ENCODE results near the gene WIZ.

The WIZ gene

GRCh38 chr19:15432018-15432494 is 17.7 kb downstream of the WIZ start:
- H3K9me3 ChIP-seq (ENCODE audit: insufficient read depth, low read length, severe bottlenecking), result no peaks in the 10 kb centered on the region
- H3K4me2 ChIP-seq (ENCODE audit: insufficient read depth, low read length), result peak overlapping the region; percentile 93
- TF ChIP-seq CTCF (IDR thresholded peaks at IDR 0.05; ENCODE audit: borderline replicate concordance, extremely low read depth, low read length, poor library complexity, severe bottlenecking) (no peak), EZH2 (IDR thresholded peaks at IDR 0.05; ENCODE audit: borderline replicate concordance, low read depth, low read length, severe bottlenecking) (no peak)
- ATAC-seq (ENCODE audit: insufficient read depth, low read depth) (peak; percentile 21; the same call in 2 of the 3 replicates), DNase-seq (peak; percentile 42)
- no peaks in the 10 kb centered on the region for H3K27me3 ChIP-seq (ENCODE audit: insufficient read depth, low read length, poor library complexity)
- peak overlapping the region; percentile 89 for H3K9ac ChIP-seq (ENCODE audit: low read depth, low read length)
- peaks cover 45% of the 10 kb centered on the region for H4K20me1 ChIP-seq (ENCODE audit: insufficient read depth, low read length)
- H3K36me3 ChIP-seq (ENCODE audit: insufficient read depth, low read length), result peaks cover 40% of the 10 kb centered on the region
- peak overlapping the region; percentile 75 to 92 for H3K4me3 ChIP-seq (ENCODE audit: low read depth in 1 of 2, low read length in 2 of 2)
- peaks cover 55% of the 10 kb centered on the region for H3K79me2 ChIP-seq (ENCODE audit: insufficient read depth, low read length)
- H3K27ac ChIP-seq (ENCODE audit: low read length), result peak overlapping the region; percentile 86
- peak overlapping the region; percentile 74 for H2AFZ ChIP-seq (ENCODE audit: low read depth, low read length)
- H3K4me1 ChIP-seq (ENCODE audit: insufficient read depth, low read length), result peaks cover 40% of the 10 kb centered on the region

GRCh38 chr19:15431396-15432017 is 18.2 kb downstream of the WIZ start:
- Histone ChIP-seq H3K4me3 (ENCODE audit: low read depth in 1 of 2, low read length in 2 of 2) (peak overlapping the region; percentile 75 to 92), H3K27me3 (ENCODE audit: insufficient read depth, low read length, poor library complexity) (no peaks in the 10 kb centered on the region), H2AFZ (ENCODE audit: low read depth, low read length) (peak overlapping the region; percentile 74), H4K20me1 (ENCODE audit: insufficient read depth, low read length) (peaks cover 47% of the 10 kb centered on the region), H3K79me2 (ENCODE audit: insufficient read depth, low read length) (peaks cover 55% of the 10 kb centered on the region), H3K9ac (ENCODE audit: low read depth, low read length) (peak overlapping the region; percentile 89), H3K27ac (ENCODE audit: low read length) (peak overlapping the region; percentile 86), H3K9me3 (ENCODE audit: insufficient read depth, low read length, severe bottlenecking) (no peaks in the 10 kb centered on the region), H3K4me1 (ENCODE audit: insufficient read depth, low read length) (peaks cover 40% of the 10 kb centered on the region), H3K4me2 (ENCODE audit: insufficient read depth, low read length) (peak overlapping the region; percentile 93), H3K36me3 (ENCODE audit: insufficient read depth, low read length) (peaks cover 45% of the 10 kb centered on the region)
- DNase-seq (no peak), ATAC-seq (ENCODE audit: insufficient read depth, low read depth) (no peak)
- TF ChIP-seq EZH2 (IDR thresholded peaks at IDR 0.05; ENCODE audit: borderline replicate concordance, low read depth, low read length, severe bottlenecking), result no peak
- TF ChIP-seq CTCF (IDR thresholded peaks at IDR 0.05; ENCODE audit: borderline replicate concordance, extremely low read depth, low read length, poor library complexity, severe bottlenecking), result no peak

- ATAC-seq (ENCODE audit: insufficient read depth, low read depth) (no peak), DNase-seq (no peak)
- H3K9me3 ChIP-seq (ENCODE audit: insufficient read depth, low read length, severe bottlenecking), result no peaks in the 10 kb centered on the region
- H3K79me2 ChIP-seq (ENCODE audit: insufficient read depth, low read length), result peaks cover 58% of the 10 kb centered on the region
- H3K27ac ChIP-seq (ENCODE audit: low read length), result peak overlapping the region; percentile 86
- H3K4me3 ChIP-seq (ENCODE audit: low read depth in 1 of 2, low read length in 2 of 2), result peak overlapping the region; percentile 75 to 92; a peak in 3 of 4 replicates
- peaks cover 53% of the 10 kb centered on the region for H4K20me1 ChIP-seq (ENCODE audit: insufficient read depth, low read length)
- no peaks in the 10 kb centered on the region for H3K27me3 ChIP-seq (ENCODE audit: insufficient read depth, low read length, poor library complexity)
- peak overlapping the region; percentile 93 for H3K4me2 ChIP-seq (ENCODE audit: insufficient read depth, low read length)
- peak overlapping the region; percentile 89 for H3K9ac ChIP-seq (ENCODE audit: low read depth, low read length)
- peaks cover 40% of the 10 kb centered on the region for H3K4me1 ChIP-seq (ENCODE audit: insufficient read depth, low read length)
- H2AFZ ChIP-seq (ENCODE audit: low read depth, low read length), result no peak overlapping the region
- TF ChIP-seq EZH2 (IDR thresholded peaks at IDR 0.05; ENCODE audit: borderline replicate concordance, low read depth, low read length, severe bottlenecking) (no peak), CTCF (IDR thresholded peaks at IDR 0.05; ENCODE audit: borderline replicate concordance, extremely low read depth, low read length, poor library complexity, severe bottlenecking) (no peak)
- peaks cover 53% of the 10 kb centered on the region for H3K36me3 ChIP-seq (ENCODE audit: insufficient read depth, low read length)
Observed at GRCh38 chr19:15430526-15431120, 19.1 kb downstream of the WIZ start.
